GM21423 (cell line): ENCODE measurements around the gene GDI1.
A peak's percentile ranks its signal among the peaks of the same experiment; 100 is the strongest.

Experiments used
- ATAC-seq: cut with Tn5 transposase; IDR thresholded peaks from one replicate; pipeline ENCODE4 v1.9.1; 2021; ENCODE audit warnings: mild to moderate bottlenecking, moderate library complexity; ENCODE audit not compliant: unreplicated experiment

Gene GDI1

DNA sequence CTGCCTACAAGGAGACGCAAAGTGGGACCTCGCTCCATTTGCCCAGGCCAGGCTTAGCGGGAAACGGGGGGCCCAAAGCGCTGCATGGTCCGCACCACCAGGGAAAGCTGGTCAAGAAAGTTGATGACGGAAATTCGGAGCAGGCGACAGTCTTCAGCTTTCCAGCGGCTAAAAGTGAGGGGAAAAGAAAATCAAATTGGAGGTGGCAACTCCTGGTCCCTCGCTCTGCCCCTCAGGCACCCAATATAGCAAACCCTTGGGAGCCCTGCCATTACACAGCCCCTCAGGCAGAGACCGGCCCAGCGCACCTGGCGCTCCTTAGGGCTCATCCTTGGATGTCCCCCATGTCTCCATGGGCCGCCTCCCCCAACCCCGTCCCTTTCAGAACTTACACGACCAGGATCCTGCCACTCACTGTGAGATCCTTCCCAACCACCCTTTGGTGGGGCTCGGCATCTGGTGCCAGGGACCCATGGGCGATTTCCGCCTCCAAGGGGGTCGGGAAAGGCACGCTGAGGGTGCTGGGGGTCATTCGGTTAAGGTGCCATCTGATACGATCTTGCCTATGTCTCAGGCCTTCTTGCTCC is 41.0 kb downstream of the GDI1 start:
- ATAC-seq, result no peak

GRCh38 chrX:154478728-154479622 is 42.0 kb downstream of the GDI1 start, which contains the start of gene LAGE3:
Gene LAGE3 (minus strand): TSS chrX:154479281. CDS start chrX:154478915, 366 bp downstream.
- peak; percentile 88 for ATAC-seq

DNA sequence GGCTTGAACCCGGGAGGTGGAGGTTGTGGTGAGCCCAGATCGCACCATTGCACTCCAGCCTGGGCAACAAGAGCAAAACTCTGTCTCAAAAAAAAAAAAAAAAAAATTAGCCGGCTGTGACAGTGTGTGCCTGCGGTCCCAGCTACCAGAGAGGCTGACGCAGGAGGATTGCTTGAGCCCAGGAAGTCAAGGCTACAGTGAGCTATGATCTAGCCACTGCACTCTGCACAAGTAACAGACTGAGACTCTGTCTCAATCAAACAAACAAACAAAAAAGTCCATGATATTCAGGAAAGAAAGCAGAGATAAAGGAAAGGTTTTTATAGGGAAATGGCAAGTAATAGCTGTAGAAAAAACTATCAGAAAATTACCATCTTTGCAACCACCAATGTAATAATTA is 44.2 kb downstream of the GDI1 start:
- ATAC-seq, result no peak

- no peak for ATAC-seq
Observed at GRCh38 chrX:154481911-154482601, 45.1 kb downstream of the GDI1 start.

- no peak for ATAC-seq
Observed at GRCh38 chrX:154482786-154483185, 45.8 kb downstream of the GDI1 start.

DNA sequence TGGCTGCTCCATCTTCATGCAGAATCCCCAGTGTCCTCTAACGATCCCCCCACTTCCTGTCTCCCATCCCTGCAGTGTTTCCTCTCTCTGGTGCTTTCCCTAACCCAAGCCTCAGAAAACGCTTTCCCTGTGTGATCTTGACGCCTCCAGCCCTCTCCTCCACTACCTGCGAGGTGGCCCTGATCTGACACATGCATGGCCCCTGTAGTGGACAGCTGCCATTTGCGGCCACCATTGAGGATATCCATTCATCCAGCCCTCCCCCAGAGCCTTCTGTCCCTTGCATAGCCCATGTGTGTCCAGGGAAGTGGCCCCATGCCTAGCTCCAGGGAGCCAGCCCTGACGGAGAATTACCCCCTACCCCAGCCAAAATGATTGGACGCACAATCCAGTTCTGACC is 46.4 kb downstream of the GDI1 start:
- ATAC-seq, result no peak

- ATAC-seq, result no peak
Observed at GRCh38 chrX:154484255-154485149, 47.5 kb downstream of the GDI1 start.

GRCh38 chrX:154485150-154486051 is 48.4 kb downstream of the GDI1 start:
- ATAC-seq, result no peak

GRCh38 chrX:154486052-154486395 is 49.1 kb downstream of the GDI1 start:
- peak; percentile 5 for ATAC-seq

DNA sequence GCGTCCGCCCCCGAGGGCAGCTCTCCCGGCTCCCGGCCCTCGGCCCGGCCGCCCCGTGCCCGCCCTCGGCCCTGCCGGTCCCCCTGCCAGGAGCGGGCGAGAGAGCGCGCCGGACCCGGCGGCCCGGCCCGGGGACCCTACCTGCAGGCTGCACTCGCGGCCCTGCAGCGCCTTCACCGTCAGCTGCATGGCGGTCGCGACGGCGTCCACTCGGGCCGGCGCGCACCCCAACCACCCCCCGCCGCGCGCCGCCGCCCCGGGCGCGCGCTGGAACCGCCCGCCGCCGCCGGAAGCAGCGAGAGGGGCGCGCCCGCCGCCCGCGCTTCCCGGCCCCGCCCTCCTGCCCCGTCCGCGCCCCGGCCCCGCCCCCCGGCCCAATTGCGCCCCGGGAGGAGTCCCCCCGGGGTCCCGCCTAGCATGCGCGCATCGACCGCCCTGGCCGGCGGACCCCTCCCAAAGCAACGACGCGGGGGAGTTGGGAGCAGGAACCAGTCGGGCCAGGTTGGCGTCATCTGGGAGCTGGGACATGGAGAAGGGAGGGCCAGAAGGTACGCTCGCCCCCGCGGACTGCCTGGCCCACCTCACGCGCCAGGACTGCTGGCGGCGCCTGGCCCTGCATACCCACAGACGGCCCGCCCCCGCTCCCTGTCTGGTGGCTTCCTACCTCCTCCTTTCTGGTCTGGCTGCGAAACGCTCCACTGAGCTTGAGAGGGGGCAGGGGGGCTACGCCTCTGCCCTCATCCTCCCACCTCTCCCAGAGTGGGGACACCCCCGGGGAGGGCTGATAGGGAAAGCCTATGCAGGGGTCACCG is 49.6 kb downstream of the GDI1 start, which contains the start of gene UBL4A:
TSS of gene UBL4A (minus strand) at position 220 of the 812 bp plus-strand sequence. CDS start at position 189, 31 bp downstream.
- peak; percentile 31 for ATAC-seq

GRCh38 chrX:154487518-154488290 is 50.8 kb downstream of the GDI1 start:
- no peak for ATAC-seq

DNA sequence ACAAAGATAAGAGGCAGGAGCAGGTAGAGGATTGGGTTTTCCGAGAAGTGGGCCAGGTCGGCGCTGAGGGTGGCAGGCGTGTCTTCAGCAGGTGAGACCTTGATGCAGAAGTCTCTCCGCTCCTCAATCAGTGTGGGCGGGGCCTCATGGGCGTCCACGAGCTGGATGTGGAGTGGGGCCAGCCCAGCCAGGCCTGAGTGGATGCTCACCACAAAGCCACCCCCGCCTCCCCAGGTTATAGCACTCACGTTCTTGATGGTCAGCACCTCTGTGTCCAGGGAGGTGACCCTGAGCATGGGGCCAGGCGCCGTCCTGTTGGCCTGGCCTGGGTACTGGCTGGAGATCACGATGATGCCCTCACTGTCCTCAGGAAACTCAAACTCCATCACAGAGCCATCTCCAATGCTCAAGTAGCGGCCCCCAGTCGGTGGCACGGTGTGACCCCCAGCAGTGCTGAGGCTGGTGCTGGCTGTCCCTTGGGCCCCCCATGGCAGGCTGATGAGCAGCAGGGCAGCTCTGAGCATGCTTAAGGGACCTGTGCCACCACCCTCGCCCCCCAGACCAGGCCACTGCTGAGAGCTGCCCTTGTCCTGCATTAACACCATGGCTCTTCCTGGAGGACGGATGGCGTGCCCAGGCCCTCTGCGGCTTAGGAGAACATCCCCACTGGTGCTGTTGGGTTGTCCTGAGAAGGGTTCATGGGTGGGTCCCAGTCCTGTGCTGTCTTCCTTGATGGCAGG is 51.6 kb downstream of the GDI1 start:
- ATAC-seq, result no peak

GRCh38 chrX:154489182-154489581 is 52.2 kb downstream of the GDI1 start:
- ATAC-seq, result no peak

GRCh38 chrX:154490021-154490413 is 53.1 kb downstream of the GDI1 start:
- ATAC-seq, result peak; percentile 16

- ATAC-seq, result peak; percentile 81
Observed at GRCh38 chrX:154490414-154491083, 53.6 kb downstream of the GDI1 start, which contains the start of gene SLC10A3. Gene SLC10A3 (minus strand): TSS chrX:154490629. CDS start chrX:154488940, 1,689 bp downstream.
